ENCODE data around the gene ZNF839.

ZNF839 gene

GRCh38 chr14:102377696-102378095 lies 58.1 kb downstream of the ZNF839 start:
- no peak for DNase-seq (ENCODE audit: extremely low read depth in 1 of 2, low read depth in 1 of 2)

GRCh38 chr14:102378830-102379229 lies 59.3 kb downstream of the ZNF839 start:
- DNase-seq (ENCODE audit: extremely low read depth in 1 of 2, low read depth in 1 of 2): no peak

GRCh38 chr14:102387086-102387485 lies 67.5 kb downstream of the ZNF839 start:
- DNase-seq (ENCODE audit: extremely low read depth in 1 of 2, low read depth in 1 of 2): no peak

GRCh38 chr14:102389246-102389645 lies 69.7 kb downstream of the ZNF839 start:
- no peak for DNase-seq (ENCODE audit: extremely low read depth in 1 of 2, low read depth in 1 of 2)

- no peak for DNase-seq (ENCODE audit: extremely low read depth in 1 of 2, low read depth in 1 of 2)
These were observed 70.7 kb downstream of the ZNF839 start for GRCh38 chr14:102390064-102390855.

Data from activated CD8-positive, alpha-beta memory T cell treated with anti-CD3 and anti-CD28 coated beads for 1 hour (primary cell).